WI38 (cell line): ENCODE data around the gene CCDC122.

Experiments
- H3K4me3 ChIP-seq: 2 replicates; pipeline ENCODE4 v1.5.1; 2011; ENCODE audit warnings: low read depth, mild to moderate bottlenecking, control low read depth, low read length
- TF ChIP-seq, protein P1 (sequence below): IDR thresholded peaks from 2 replicates; pipeline ENCODE4 v1.5.1; 2012; ENCODE audit warnings: low read depth, mild to moderate bottlenecking, control low read depth, low read length

CCDC122 gene

DNA sequence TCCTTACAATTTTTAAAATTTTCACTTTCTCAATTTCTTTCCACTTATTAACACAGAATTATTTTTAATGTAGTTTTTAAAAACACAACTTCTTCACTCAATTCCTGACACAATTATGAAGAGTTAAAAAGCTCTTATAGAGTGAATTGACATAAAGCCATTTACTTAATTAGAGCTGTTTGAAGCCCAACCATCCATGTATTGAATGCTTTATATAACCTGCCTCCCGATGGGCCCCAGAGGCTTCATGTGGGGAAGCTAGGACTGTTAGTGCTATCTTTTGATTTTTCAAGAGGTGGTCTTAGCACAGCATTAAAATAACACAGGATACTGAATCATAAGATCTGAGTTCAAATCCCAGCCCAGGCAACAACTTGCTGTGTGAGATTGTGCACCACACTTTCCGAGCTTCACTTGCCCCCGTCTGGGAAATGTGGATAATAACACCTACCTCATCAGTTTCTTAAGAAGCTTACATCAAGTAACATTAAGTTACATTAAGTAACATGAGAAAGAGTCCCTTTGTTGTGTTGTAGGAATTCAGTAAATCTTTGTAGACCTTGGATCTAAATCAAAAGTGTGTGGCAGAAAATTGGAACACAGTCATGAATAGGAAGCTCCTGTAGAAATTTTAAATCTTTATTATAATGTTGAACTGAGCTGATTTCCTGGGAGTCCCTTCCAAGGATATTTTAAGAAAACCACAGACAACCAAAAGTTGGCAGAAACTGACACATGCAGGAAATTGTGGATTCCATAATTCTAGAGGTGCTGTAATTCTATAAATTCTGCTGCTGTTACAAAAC lies 87.3 kb downstream of the CCDC122 start:
- no peak overlapping the region for H3K4me3 ChIP-seq
- TF ChIP-seq, protein P1, sequence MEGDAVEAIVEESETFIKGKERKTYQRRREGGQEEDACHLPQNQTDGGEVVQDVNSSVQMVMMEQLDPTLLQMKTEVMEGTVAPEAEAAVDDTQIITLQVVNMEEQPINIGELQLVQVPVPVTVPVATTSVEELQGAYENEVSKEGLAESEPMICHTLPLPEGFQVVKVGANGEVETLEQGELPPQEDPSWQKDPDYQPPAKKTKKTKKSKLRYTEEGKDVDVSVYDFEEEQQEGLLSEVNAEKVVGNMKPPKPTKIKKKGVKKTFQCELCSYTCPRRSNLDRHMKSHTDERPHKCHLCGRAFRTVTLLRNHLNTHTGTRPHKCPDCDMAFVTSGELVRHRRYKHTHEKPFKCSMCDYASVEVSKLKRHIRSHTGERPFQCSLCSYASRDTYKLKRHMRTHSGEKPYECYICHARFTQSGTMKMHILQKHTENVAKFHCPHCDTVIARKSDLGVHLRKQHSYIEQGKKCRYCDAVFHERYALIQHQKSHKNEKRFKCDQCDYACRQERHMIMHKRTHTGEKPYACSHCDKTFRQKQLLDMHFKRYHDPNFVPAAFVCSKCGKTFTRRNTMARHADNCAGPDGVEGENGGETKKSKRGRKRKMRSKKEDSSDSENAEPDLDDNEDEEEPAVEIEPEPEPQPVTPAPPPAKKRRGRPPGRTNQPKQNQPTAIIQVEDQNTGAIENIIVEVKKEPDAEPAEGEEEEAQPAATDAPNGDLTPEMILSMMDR: no peak

DNA sequence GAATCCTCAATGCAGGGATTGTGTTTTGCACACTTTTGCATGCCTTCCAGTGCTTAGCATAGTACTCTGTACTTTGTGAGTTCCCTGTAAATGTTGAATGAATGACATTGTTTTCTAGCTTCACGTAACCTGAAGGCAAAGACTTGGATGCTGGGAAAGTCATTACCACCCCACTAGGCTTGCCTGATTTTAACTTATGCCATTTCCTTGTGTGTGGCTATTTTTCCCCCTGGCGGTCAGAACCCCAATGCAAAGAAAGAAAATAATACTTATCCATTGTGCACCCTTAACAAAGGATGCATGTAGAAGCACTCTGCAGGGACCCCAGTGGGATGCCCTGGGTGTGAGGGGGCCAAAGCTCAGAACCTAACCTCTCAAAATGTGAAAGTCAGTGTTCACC lies 91.5 kb downstream of the CCDC122 start:
- H3K4me3 ChIP-seq: no peak overlapping the region
- TF ChIP-seq, protein P1: peak; percentile 16; the same call in 1 of the 2 replicates

DNA sequence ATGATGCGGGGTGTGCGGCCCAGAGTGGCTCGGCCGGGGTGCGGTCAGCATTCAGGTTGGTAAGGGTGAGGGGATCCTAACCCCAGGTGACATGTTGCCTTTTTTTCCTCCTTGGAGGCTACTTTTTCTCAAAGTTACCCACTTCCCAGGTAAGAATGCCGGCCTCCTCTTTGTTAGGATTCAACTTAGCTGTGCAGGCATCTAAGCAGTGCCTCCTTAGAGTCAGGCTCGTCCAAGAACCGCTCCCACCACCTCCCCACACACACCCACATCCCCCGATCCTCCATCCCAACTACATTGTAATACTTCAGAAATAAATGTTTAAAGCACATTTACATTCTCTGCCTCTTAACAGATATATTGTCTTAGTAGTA lies 92.0 kb downstream of the CCDC122 start:
- H3K4me3 ChIP-seq: peak overlapping the region; percentile 65

DNA sequence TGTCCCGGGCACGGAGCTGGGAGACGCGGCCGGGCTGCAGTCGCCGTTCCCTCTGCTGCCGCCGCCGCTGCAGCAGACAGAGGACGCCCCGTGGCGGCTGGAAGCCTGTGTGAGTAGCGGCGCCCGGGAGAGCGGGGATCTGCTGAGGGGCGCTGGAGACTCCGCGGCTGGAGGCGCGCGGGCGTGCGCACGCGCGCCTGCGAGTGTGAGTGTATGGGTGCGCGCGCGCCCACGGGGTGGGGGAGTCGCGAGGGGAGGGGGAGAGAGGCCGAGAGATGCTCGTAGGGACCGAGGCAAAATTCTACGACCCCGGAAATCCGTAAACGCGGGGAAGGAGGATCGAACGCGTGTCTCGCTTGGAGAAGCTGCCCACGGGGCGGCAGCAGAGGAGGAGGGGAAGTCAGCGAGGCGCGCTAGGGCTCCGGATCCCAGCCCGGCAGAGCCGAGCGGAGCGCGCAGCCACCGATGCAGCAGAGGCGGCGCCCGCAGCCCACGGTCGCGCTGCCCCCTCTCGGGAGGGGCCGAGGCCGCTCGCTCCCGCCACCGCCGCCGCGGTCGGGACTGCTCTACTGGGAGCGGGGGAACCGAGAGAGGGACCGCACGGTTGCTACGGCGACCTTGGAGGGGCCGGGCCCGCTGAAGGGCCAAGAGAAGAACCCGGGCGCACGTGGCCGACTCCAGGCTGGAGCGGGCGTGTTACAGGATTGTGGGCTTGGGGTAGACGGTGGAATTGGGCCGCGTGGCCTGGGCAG lies 92.6 kb downstream of the CCDC122 start, which contains the start of gene ENOX1:
Gene ENOX1 (minus strand): TSS at position 207 of the 752 bp plus-strand sequence.
- TF ChIP-seq, protein P1: no peak
- peak within 1 kb of the TSS; percentile 65 for H3K4me3 ChIP-seq

More for the DNA sequence above, 92.0 kb downstream of the CCDC122 start:
- TF ChIP-seq, protein P1: no peak

DNA sequence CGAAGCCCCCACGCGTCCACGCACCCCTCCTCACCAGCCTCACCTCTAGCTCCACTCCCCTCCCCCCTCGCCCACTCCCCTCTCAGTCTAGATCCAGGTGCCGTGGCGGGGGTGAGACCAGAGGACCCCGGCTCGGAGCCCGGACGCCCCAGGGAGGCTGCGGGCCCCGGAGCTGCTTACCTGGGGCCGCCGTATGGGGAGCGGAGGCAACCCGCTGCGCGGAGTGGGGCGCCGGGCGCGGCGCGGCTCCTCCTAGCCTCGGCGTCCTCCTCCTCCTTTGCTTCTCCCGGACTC lies 93.1 kb downstream of the CCDC122 start:
- TF ChIP-seq, protein P1: no peak
- peak overlapping the region; percentile 65 for H3K4me3 ChIP-seq
